GM18951 (cell line): ENCODE measurements around the gene MME.
"Not testable (repeated sequence)": the region's sequence is repeated elsewhere in the genome, so short reads cannot be mapped to it uniquely, and the experiment has no call there.

Experiments
- POLR2A ChIP-seq: IDR thresholded peaks from 4 replicates; pipeline ENCODE4 v1.6.1; 2011; ENCODE audit warnings: mild to moderate bottlenecking; ENCODE audit not compliant: insufficient read length, insufficient read depth; ENCODE audit errors: extremely low read depth
- in situ Hi-C: fragments of 300-500 bp; cut with MboI; formaldehyde crosslinking; loops from one replicate; pipeline ENCODE4 v1.12.0; 2022; ENCODE audit warnings: low sequenced_read_pairs, mixed read lengths, inconsistent platforms; ENCODE audit not compliant: unreplicated experiment

Gene MME

DNA sequence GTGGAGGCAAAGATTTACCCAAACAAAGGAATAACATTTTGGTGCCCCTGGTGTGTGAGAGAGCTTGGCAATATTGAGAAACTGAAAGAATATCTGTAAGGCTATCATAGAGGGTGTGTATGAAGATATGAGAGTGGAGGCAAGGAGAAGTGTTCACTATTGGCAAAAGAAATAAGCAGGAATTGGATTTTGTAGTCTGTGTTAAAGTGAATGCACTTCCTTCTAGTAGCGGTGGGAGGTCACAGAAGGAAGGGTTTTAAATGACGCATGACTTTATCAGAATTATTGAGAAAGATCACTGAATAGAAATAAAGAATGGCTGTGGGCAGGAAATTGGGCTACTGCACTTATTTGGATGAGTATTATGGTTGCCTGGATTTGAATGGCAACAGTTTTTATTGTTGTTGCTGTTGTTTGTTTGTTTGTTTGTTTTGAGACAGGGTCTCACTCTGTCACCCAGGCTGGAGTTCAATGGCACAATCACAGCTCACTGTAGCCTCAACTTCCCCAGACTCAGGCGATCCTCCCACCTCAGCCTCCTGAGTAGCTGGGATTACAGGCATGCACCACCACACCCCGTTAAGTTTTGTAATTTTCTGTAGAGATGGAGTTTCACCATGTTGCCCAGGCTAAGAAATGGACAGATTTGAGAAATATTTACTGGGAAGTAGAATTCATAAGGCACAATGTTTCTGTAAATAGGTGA, 16.3 kb downstream of the MME start:
- TF ChIP-seq POLR2A = no peak
- in situ Hi-C loops = no loop called here

DNA sequence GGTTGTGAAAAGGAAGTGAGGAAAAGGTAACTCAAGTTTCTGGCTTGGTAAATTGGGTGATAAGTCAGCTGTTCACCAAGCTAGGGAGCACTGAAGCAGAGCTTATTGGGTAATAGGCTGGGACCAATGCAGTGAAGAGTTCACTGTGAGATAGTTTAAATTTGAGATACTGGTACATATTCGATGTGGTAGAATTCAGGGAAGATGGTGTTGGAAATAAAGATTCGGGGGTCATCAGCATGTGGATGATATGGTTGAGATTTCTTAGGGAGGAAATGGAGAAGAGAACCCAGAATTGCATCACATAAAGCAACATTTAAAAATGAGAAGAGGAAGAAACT, 16.9 kb downstream of the MME start:
- in situ Hi-C loops = no loop called here
- TF ChIP-seq POLR2A = no peak

DNA sequence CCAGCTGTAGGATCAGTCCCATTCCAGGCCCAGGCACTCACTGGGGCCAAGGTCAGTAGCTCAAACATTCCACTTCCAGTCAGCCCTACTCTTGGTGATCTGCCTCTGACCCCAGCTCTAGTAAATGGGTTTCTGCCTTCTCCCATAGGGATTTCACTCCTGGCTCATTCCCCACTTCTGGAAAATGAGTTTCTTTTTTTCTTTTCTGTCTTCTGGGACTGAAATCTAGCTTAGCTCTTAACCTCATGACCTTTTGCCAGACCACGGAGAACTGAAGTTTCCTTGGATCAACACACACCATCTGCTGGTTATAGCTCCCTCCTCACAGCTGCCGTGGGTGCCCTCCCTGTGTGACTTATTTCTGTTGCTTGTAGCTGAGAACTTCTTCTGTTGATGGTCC, 21.3 kb downstream of the MME start:
- no peak for TF ChIP-seq POLR2A
- in situ Hi-C loops = no loop called here

DNA sequence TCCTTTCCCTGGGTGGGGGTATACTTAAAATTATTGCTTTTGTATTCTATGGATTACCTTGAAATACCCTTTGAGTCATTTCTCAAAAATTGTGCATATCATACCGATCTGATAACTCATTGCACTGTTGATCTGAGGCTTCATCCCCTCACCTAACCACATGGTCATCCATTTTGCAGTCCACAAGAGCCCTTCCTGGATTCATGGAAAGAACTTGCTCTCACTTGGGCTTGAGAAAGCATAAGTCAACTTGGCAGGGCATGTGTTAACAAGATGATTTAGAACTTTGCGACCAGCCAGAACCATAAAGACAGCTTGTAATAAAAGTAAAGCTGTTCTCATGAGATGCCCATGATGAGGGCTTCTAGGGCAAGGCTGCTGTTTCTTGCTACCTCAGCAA, 22.2 kb downstream of the MME start:
- in situ Hi-C loops = no loop called here
- TF ChIP-seq POLR2A = no peak

DNA sequence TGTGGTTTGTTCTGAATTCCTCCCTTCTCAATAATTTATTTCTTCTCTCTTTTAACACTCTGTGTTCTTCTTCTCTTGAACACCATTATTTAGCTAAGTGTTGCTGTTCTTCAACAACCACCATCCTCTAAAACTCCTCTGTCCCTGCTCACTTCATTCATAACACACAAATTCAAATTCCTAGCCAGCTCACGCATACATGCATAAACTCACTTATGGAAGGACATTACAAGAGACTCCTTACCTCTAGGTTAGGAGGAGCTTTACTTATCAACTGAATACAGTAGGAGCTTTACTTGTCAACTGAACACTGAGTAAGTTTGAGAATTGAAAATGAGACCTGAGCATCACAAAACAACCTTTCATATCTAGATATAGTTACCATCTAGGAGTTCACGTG, 23.6 kb downstream of the MME start:
- no peak for TF ChIP-seq POLR2A
- in situ Hi-C loops = no loop called here

DNA sequence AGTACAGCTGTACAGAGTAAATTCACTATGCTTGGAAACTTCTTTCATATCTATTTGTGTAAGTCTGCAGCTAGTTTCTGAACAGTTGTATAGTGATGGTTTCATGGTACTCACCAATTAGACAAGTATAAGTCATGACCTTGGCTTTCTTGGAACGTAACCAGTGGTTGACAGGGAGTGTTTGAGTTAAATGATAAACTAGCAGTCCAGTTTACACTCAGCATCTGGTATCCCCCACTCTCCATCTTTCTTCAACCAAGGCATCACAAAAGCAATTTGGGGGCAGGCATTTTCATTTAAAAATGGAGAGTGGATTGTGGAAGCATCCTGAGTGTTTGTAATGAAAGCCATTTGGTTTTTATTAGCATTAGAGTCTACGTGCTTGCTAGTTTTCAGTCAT, 26.0 kb downstream of the MME start:
- in situ Hi-C loops = no loop called here
- no peak for TF ChIP-seq POLR2A

DNA sequence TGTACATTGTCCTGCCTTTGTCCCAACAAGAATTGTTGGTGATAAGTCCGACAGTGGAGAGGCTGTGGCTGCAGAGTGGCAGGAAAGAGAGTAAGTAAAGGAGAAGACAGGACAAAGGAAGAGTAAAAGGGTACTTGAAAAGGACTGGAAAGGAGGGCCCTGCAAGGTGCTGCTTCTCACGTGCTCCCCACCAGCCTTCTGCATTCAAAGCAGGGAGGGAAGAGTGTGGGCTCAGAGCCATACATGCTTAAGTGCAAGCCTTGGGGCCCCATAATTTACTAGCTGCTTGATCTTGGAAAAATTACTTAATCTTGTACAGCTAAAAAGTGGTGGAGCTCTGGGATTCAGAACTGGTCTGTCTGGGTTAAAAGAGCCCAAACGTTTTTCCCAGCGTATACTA, 29.9 kb downstream of the MME start:
- TF ChIP-seq POLR2A = no peak
- in situ Hi-C loops = no loop called here

DNA sequence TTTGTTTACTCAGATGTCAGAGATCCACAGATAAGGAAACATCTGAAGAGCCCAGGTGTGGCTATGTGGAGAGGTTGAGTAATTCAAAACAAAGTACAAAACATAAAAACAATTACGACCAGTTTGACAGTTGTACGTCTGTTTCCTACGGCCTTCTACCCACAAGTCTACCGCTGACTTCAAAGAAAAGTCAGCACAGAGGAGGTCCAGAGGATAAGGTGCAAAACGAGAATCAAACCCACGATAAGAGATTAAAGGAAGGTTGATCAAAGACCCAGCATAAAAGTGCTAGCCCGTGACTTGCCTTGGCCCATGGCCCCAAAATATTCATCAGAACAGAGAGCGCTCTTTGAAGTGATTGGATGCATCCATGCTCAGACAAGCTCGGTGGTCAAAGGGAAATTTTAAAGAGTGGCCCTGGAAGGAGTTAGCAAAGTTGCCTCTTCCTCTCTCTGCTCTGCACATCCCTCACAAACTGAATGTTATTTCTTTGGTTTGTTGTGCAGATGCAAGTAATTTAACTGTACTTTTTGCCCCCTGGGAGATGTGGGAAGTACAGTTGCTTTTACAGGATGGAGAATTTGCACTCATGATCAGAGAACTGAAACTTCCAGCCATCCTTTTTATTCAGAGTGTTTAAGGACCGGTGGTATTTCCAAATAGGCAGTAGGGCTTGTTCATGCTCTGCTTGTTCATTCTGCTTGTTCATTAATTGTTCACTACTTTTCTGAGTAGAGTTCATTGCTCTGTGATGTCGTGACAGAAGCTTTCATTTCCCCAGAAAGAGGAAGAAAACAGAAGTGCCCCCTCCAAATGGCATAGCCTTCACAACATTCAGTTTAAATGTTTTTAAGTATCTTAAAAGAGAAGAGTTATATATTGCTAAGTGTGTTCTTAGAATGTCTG, 31.1 kb downstream of the MME start:
- in situ Hi-C loops = no loop called here
- TF ChIP-seq POLR2A = no peak

DNA sequence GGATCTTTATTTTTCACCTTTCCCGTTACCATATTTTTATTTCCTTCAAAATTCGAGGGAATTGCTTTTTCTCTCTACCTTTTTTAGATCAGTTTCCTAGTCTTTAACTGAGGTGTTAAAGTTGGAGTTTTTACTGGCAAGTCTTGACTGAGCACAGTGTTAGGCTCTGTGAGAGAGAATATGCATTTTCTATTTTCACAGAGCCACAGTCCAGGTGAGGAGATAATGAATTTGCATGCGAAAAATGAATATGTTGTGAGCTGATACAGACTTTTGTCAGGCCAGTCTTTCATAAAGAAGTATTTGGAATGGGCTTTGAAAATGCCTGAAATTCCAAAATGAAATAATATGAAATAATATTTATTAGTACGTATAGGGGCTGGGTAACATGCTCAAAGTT, 31.9 kb downstream of the MME start:
- in situ Hi-C loops = no loop called here
- TF ChIP-seq POLR2A = no peak

DNA sequence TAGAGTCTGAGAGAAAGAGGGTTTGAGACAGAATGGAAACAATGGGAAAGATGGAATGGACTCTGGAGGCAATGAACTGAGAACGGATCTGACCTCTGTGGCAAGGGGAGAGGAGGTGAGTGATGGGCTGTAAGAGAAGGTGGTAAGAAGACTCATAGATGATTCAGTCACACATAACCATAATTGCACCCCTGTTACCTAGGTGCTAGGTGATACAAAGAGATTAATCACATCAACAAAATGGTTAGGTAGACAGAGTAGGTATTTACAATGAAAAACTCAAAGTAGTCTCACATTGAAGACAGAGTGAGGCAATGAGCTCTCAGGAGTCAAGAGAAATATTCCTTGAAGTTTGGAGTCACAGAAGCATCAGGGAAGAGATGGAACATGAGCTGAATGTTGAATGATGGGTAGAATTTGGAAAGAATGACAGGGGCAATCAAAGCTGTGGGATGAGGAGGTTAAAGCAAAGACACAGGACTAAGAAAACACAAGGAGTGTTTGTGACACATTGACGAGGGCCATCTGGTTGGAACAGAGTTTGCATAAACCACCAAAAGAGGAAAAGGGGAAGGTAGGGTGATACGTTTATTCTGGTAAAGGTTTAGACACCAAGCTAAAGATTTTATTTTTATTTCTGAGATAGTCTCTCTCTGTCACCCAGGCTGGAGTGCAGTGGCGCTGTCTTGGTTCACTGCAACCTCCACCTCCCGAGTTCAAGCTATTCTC, 32.7 kb downstream of the MME start:
- in situ Hi-C loops = no loop called here
- no peak for TF ChIP-seq POLR2A

DNA sequence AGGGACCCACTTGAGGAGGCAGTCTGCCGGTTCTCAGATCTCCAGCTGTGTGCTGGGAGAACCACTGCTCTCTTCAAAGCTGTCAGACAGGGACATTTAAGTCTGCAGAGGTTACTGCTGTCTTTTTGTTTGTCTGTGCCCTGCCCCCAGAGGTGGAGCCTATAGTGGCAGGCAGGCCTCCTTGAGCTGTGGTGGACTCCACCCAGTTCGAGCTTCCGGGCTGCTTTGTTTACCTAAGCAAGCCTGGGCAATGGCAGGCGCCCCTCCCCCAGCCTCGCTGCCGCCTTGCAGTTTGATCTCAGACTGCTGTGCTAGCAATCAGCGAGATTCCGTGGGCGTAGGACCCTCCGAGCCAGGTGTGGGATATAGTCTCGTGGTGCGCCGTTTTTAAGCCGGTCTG, 44.6 kb downstream of the MME start:
- in situ Hi-C loops = not testable (repeated sequence)

DNA sequence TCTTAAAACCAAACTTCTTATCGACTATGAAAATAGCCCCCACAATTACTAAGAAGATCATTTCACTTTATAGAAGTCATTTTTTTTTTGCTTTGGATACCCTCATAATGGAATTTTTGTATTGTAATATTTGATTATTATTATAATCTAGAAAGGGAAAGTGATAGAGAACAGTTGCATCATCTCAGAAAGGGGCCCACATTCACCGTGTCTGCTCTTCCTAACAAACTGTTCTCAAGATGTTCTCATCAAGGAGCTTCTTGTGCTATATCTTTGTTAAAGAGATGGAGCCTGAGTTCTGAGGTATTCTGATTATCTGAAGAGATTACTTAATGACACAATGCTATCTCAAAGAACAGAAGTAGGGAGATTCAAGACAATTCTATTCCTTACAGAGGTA, 49.3 kb downstream of the MME start:
- in situ Hi-C loops = no loop called here
- no peak for TF ChIP-seq POLR2A

DNA sequence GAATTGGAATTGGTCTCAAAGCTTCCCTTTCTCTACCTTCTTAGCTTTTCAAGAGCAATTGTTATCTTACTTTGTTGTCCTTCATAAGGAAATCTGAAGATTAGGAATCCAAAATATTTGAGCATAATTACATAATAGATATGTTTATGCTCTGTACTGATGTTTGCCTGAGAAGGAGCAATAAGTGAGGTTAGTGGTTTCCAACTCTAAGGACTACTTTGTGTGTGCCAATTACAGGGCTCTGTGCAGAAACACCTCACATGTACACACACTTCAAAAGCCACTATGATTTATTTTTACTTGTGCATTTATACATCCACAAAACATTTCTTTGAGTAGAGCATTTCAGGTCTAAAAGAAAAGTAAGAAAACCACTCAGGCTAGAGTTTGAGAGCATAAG, 49.9 kb downstream of the MME start:
- in situ Hi-C loops = no loop called here
- no peak for TF ChIP-seq POLR2A

DNA sequence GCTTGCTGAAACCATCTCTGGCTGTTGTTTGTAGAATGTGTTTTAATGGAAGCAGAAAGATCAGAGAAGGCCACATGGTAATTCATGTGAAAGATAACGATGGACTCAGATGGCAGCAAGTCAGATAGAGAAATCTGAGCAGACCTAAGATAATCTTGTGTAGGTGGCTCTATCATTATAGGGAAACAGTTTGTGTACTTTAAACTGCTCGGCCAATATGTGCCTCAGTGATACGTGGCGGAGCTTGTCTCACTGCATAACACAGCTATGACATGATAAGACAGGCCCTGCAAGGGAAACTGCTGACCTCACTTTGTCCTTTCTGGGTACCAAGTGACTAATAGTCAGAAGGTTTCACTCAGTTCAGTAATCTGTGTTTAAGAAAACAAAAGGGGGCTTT, 51.0 kb downstream of the MME start:
- no peak for TF ChIP-seq POLR2A

DNA sequence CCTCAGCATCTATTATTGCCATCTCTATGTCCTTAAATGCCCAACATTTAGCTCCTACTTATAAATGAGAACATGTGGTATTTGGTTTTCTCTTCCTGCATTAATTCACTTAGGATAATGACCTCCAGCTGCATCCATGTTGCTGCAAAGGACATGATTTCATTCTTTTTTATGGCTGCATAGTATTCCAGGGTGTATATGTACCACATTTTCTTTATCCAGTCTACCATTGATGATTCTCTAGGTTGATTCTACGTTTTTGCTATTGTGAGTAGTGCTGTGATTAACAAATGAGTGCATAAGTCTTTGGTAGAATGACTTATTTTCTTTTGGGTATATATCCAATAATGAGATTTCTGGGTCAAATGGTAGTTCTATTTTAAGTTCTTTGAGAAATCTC, 54.2 kb downstream of the MME start:
- in situ Hi-C loops = not testable (repeated sequence)

More for the DNA sequence above, 51.0 kb downstream of the MME start:
- in situ Hi-C loops = no loop called here
